Endometrium (tissue), 2 donors: ENCODE results near the gene MTA3.

ENCODE experiments used
- FAIRE-seq: peaks from 2 replicates; lab custom pipeline; 2012; peaks lifted over from hg19 to GRCh38; lab: Jason Lieb, UNC
- donor health status: control.
- donor health status: control.

The MTA3 gene

GRCh38 chr2:42762823-42763804, 194.7 kb downstream of the MTA3 start:
- no peak for FAIRE-seq

- no peak for FAIRE-seq
These were observed 195.7 kb downstream of the MTA3 start, which contains the start of gene OXER1 for GRCh38 chr2:42764096-42764495. OXER1 (minus strand) TSS chr2:42764135; CDS start chr2:42764062, 73 bp downstream.

- FAIRE-seq, result no peak
These were observed 196.5 kb downstream of the MTA3 start for GRCh38 chr2:42764901-42765300.

- no peak for FAIRE-seq
These were observed 197.3 kb downstream of the MTA3 start for GRCh38 chr2:42765686-42766085.

GRCh38 chr2:42767080-42767898, 198.9 kb downstream of the MTA3 start:
- FAIRE-seq, result no peak

- FAIRE-seq, result no peak
These were observed 199.7 kb downstream of the MTA3 start for GRCh38 chr2:42767899-42768705.

GRCh38 chr2:42768706-42769256, 200.3 kb downstream of the MTA3 start:
- no peak for FAIRE-seq

GRCh38 chr2:42769583-42770287, 201.3 kb downstream of the MTA3 start:
- no peak for FAIRE-seq

GRCh38 chr2:42770288-42771131, 202.1 kb downstream of the MTA3 start:
- no peak for FAIRE-seq

- no peak for FAIRE-seq
These were observed 203.2 kb downstream of the MTA3 start for GRCh38 chr2:42771546-42772153.

GRCh38 chr2:42775186-42775585, 206.8 kb downstream of the MTA3 start:
- peak; percentile 15 for FAIRE-seq

- no peak for FAIRE-seq
These were observed 207.4 kb downstream of the MTA3 start for GRCh38 chr2:42775810-42776209.

- no peak for FAIRE-seq
These were observed 209.7 kb downstream of the MTA3 start for GRCh38 chr2:42777883-42778805.

GRCh38 chr2:42781181-42781580, 212.7 kb downstream of the MTA3 start:
- no peak for FAIRE-seq

GRCh38 chr2:42783511-42783910, 215.1 kb downstream of the MTA3 start:
- no peak for FAIRE-seq

GRCh38 chr2:42784204-42784880, 215.9 kb downstream of the MTA3 start:
- FAIRE-seq, result no peak

- FAIRE-seq, result no peak
These were observed 218.3 kb downstream of the MTA3 start for GRCh38 chr2:42786561-42787345.
